Omental fat pad (tissue), 4 donors: ENCODE measurements around the gene ANTKMT. TPM values are rescaled to one million over a fixed set of nuclear protein-coding genes. Genes with fewer than 3 reads are reported as not detected.

Source experiments
- ATAC-seq: fragments of 150-250 bp; one replicate; pipeline ENCODE4 v1.9.1; 2016; ENCODE audit warnings: mild to moderate bottlenecking, moderate library complexity; ENCODE audit not compliant: low FRiP score
- DNase-seq: peaks from one replicate; pipeline ENCODE4 v3.0.0-alpha.2; 2019; ENCODE audit warnings: low spot score
- CTCF ChIP-seq, 3 donors: fragments of 450-650 bp; IDR thresholded peaks; one replicate each; pipeline ENCODE4 v1.5.1; 2016 to 2017; ENCODE audit warnings: antibody characterized with exemption in 3 of 3, mild to moderate bottlenecking in 3 of 3, moderate library complexity in 2 of 3
- total RNA-seq, 4 donors: library from RNA; depleted of rRNA; stranded (reverse); fragments of >200 nt; gene quantifications; one replicate each; pipeline ENCODE4 v1.1.0, GENCODE V29; 2016

ANTKMT gene
- total RNA-seq, 4 donors from 2014 or later: 21.9 to 45.4 (median 36.2) TPM

- TF ChIP-seq CTCF (IDR thresholded peaks at IDR 0.05): no peak
- ATAC-seq (no peak), DNase-seq (no peak)
Measured at GRCh38 chr16:730666-731509, 9.9 kb downstream of the ANTKMT start.

- no peak for DNase-seq
- no peak for TF ChIP-seq CTCF (IDR thresholded peaks at IDR 0.05)
- ATAC-seq: no peak
Measured at GRCh38 chr16:732332-732731, 11.4 kb downstream of the ANTKMT start.

GRCh38 chr16:732936-733335 lies 12.0 kb downstream of the ANTKMT start:
- no peak for TF ChIP-seq CTCF (IDR thresholded peaks at IDR 0.05)
- DNase-seq: no peak
- no peak for ATAC-seq

- DNase-seq (no peak), ATAC-seq (no peak)
- no peak for TF ChIP-seq CTCF (IDR thresholded peaks at IDR 0.05)
Measured at GRCh38 chr16:733382-734207, 12.6 kb downstream of the ANTKMT start.

- no peak for DNase-seq
- TF ChIP-seq CTCF (IDR thresholded peaks at IDR 0.05): no peak
- no peak for ATAC-seq
Measured at GRCh38 chr16:734208-734980, 13.4 kb downstream of the ANTKMT start.

- no peak for DNase-seq
- no peak for TF ChIP-seq CTCF (IDR thresholded peaks at IDR 0.05)
- no peak for ATAC-seq
Measured at GRCh38 chr16:734981-735881, 14.3 kb downstream of the ANTKMT start.
